ENCODE measurements around the gene DTX4. TPM values are rescaled to one million over a fixed set of nuclear protein-coding genes. Genes with fewer than 3 reads are reported as not detected.

The DTX4 gene
- total RNA-seq, 1 donor from 2014 or later = 8.2 TPM

Other genes with a start within 250 kb of the DTX4 start
- gene GLYATL1, start 232.6 kb upstream of the DTX4 start, total RNA-seq = not detected in 2 replicates
- not detected in 2 replicates for gene GLYATL1B, start 85.8 kb upstream of the DTX4 start, total RNA-seq
- 0.05 and 1.7 TPM in 2 replicates for gene FAM111B, start 64.9 kb upstream of the DTX4 start, total RNA-seq
- gene FAM111A, start 29.3 kb upstream of the DTX4 start, total RNA-seq = 12.6 and 13.3 TPM in 2 replicates
- not detected in 2 replicates for gene MPEG1, start 40.8 kb downstream of the DTX4 start, total RNA-seq
- not detected in 2 replicates for gene OR5AN1, start 186.8 kb downstream of the DTX4 start, total RNA-seq